PC-9 (cell line): ENCODE measurements around the gene CCDC85C. TPM values are rescaled to one million over a fixed set of nuclear protein-coding genes. Genes with fewer than 3 reads are reported as not detected.

Experiments
- BruUV-seq: library from RNA; stranded (reverse); fragments of 400-500 nt; replicated peaks from 2 replicates; lab custom pipeline; 2021; lab: Mats Ljungman, UMichigan
- CTCF ChIA-PET: fragments of 300-600 bp; sonication (Branson Sonifier 250); formaldehyde crosslinking; loops from one replicate; lab custom pipeline; 2022; ENCODE audit warnings: antibody characterized with exemption; lab: Charles Lee
- POLR2A ChIA-PET: fragments of 300-600 bp; sonication (Branson Sonifier 250); formaldehyde crosslinking; loops from one replicate; lab custom pipeline; 2022; ENCODE audit warnings: antibody characterized with exemption; ENCODE audit not compliant: unreplicated experiment; lab: Charles Lee
- DNase-seq, 2 experiments: peaks; one replicate each; pipeline versions ENCODE4 v3.0.0 to v3.0.0-alpha.2; 2015 to 2022; ENCODE audit warnings: mixed read lengths in 1 of 2
- H2AFZ ChIP-seq: fragments of 200-600 bp; sonication (generic); 2 replicates; pipeline ENCODE4 v1.8.1; 2017; ENCODE audit warnings: antibody characterized with exemption
- H3F3A ChIP-seq: fragments of 200-600 bp; sonication (generic); 2 replicates; pipeline ENCODE4 v1.8.1; 2017; ENCODE audit warnings: antibody characterized with exemption, mild to moderate bottlenecking, low read depth; ENCODE audit not compliant: insufficient read depth
- H3K27ac ChIP-seq: fragments of 200-600 bp; sonication (generic); 2 replicates; pipeline ENCODE4 v1.6.1; 2016; ENCODE audit warnings: mixed run types
- H3K27me3 ChIP-seq: fragments of 200-600 bp; sonication (generic); 2 replicates; pipeline ENCODE4 v1.6.1; 2016; ENCODE audit warnings: low read depth, mixed run types; ENCODE audit not compliant: insufficient read depth
- H3K36me3 ChIP-seq: fragments of 200-600 bp; sonication (generic); 2 replicates; pipeline ENCODE4 v1.6.1; 2016; ENCODE audit warnings: low read depth, mixed run types
- H3K4me1 ChIP-seq: fragments of 200-600 bp; sonication (generic); replicated peaks from 2 replicates; pipeline ENCODE4 v1.6.1; 2016; ENCODE audit warnings: mixed run types; ENCODE audit not compliant: insufficient read depth
- H3K4me2 ChIP-seq: fragments of 200-600 bp; sonication (generic); 2 replicates; pipeline ENCODE4 v1.6.1; 2017; ENCODE audit warnings: mixed run types
- H3K4me3 ChIP-seq: fragments of 200-600 bp; sonication (generic); 2 replicates; pipeline ENCODE4 v1.6.1; 2016; ENCODE audit warnings: mixed run types
- H3K79me2 ChIP-seq: fragments of 200-600 bp; sonication (generic); 2 replicates; pipeline ENCODE4 v1.6.1; 2017; ENCODE audit warnings: low read depth, mixed run types
- H3K9me2 ChIP-seq: fragments of 200-600 bp; sonication (generic); 2 replicates; pipeline ENCODE4 v1.8.1; 2017; ENCODE audit warnings: mild to moderate bottlenecking; ENCODE audit not compliant: insufficient read depth
- H3K9me3 ChIP-seq: fragments of 200-600 bp; sonication (generic); 2 replicates; pipeline ENCODE4 v1.8.1; 2016; ENCODE audit warnings: low read depth; ENCODE audit not compliant: insufficient read depth
- H4K20me1 ChIP-seq: fragments of 200-600 bp; sonication (generic); 2 replicates; pipeline ENCODE4 v1.8.1; 2017; ENCODE audit not compliant: insufficient read depth
- CTCF ChIP-seq: fragments of 200-600 bp; sonication (generic); conservative IDR thresholded peaks from 2 replicates; pipeline ENCODE4 v1.6.1; 2017; ENCODE audit warnings: mixed run types, antibody characterized with exemption, mild to moderate bottlenecking, moderate library complexity
- EZH2 ChIP-seq: fragments of 200-600 bp; sonication (generic); IDR thresholded peaks from 2 replicates; pipeline ENCODE4 v1.8.0; 2017; ENCODE audit warnings: antibody characterized with exemption, low read depth
- intact Hi-C: fragments of 100-400 bp; cut with micrococcal nuclease; formaldehyde crosslinking; loops from one replicate; pipeline ENCODE4 v1.10.0; 2022; ENCODE audit not compliant: unreplicated experiment
- total RNA-seq: library from RNA; stranded (reverse); gene quantifications from 2 replicates; pipeline ENCODE4 v1.2.3, GENCODE V29; 2021

CCDC85C gene
- total RNA-seq, 1 experiment from 2014 or later = 21.2 TPM

- Histone ChIP-seq H3K27me3 (no peaks in the 10 kb centered on the region), H3K9me2 (no peaks in the 10 kb centered on the region), H3K36me3 (no peaks in the 10 kb centered on the region), H3K4me3 (no peak overlapping the region), H3F3A (no peaks in the 10 kb centered on the region), H2AFZ (no peak overlapping the region), H3K9me3 (no peaks in the 10 kb centered on the region), H3K27ac (no peak overlapping the region), H3K79me2 (no peaks in the 10 kb centered on the region), H3K4me2 (no peak overlapping the region), H4K20me1 (no peaks in the 10 kb centered on the region), H3K4me1 (no peaks in the 10 kb centered on the region)
- TF ChIP-seq EZH2 (no peak), CTCF (no peak)
- CTCF ChIA-PET = no interaction called here
- no peak for DNase-seq
- POLR2A ChIA-PET = no interaction called here
- no TSS peak for BruUV-seq
- intact Hi-C loops = no loop called here
Measured at GRCh38 chr14:99509871-99510555, 94.0 kb downstream of the CCDC85C start.

GRCh38 chr14:99508896-99509629 lies 94.9 kb downstream of the CCDC85C start:
- TF ChIP-seq CTCF = no peak
- no peak for TF ChIP-seq EZH2
- intact Hi-C loops = no loop called here
- DNase-seq = no peak
- H3K4me3 ChIP-seq = no peak overlapping the region
- H3K9me3 ChIP-seq = no peaks in the 10 kb centered on the region
- no peak overlapping the region for H3K27ac ChIP-seq
- H3F3A ChIP-seq = no peaks in the 10 kb centered on the region
- no peaks in the 10 kb centered on the region for H3K27me3 ChIP-seq
- H3K9me2 ChIP-seq = no peaks in the 10 kb centered on the region
- no peaks in the 10 kb centered on the region for H3K4me1 ChIP-seq
- POLR2A ChIA-PET = no interaction called here
- H3K4me2 ChIP-seq = no peak overlapping the region
- no peak overlapping the region for H2AFZ ChIP-seq
- no peaks in the 10 kb centered on the region for H3K79me2 ChIP-seq
- H4K20me1 ChIP-seq = no peaks in the 10 kb centered on the region
- no peaks in the 10 kb centered on the region for H3K36me3 ChIP-seq
- CTCF ChIA-PET = no interaction called here
- no TSS peak for BruUV-seq

GRCh38 chr14:99507860-99508640 lies 96.0 kb downstream of the CCDC85C start:
- no peaks in the 10 kb centered on the region for H3K27me3 ChIP-seq
- H2AFZ ChIP-seq = no peak overlapping the region
- H3K4me3 ChIP-seq = no peak overlapping the region
- H4K20me1 ChIP-seq = no peaks in the 10 kb centered on the region
- no TSS peak for BruUV-seq
- no peaks in the 10 kb centered on the region for H3K9me2 ChIP-seq
- no peak overlapping the region for H3K4me2 ChIP-seq
- H3K27ac ChIP-seq = no peak overlapping the region
- no peaks in the 10 kb centered on the region for H3K36me3 ChIP-seq
- intact Hi-C loops = no loop called here
- H3K79me2 ChIP-seq = no peaks in the 10 kb centered on the region
- ChIA-PET CTCF (interaction anchor here (0.5 kb wide), 1 partner anchor 11 kb away, joined by 7 read pairs; no protein-coding TSS in a partner anchor), POLR2A (no interaction called here)
- no peaks in the 10 kb centered on the region for H3K4me1 ChIP-seq
- DNase-seq = no peak
- no peaks in the 10 kb centered on the region for H3K9me3 ChIP-seq
- H3F3A ChIP-seq = no peaks in the 10 kb centered on the region
- TF ChIP-seq EZH2 = no peak
- no peak for TF ChIP-seq CTCF
